DMS53 treated with DMSO at 0.1 percent for 48 hours (cell line): Measurements from ENCODE around the gene PPP2R3A.
"Not testable (repeated sequence)": the region's sequence is repeated elsewhere in the genome, so short reads cannot be mapped to it uniquely, and the experiment has no call there.

Source experiments
- DNase-seq: peaks from one replicate; lab custom pipeline; 2025; ENCODE audit not compliant: unreplicated experiment; lab: John Stamatoyannopoulos, UW

Gene PPP2R3A, protein sequence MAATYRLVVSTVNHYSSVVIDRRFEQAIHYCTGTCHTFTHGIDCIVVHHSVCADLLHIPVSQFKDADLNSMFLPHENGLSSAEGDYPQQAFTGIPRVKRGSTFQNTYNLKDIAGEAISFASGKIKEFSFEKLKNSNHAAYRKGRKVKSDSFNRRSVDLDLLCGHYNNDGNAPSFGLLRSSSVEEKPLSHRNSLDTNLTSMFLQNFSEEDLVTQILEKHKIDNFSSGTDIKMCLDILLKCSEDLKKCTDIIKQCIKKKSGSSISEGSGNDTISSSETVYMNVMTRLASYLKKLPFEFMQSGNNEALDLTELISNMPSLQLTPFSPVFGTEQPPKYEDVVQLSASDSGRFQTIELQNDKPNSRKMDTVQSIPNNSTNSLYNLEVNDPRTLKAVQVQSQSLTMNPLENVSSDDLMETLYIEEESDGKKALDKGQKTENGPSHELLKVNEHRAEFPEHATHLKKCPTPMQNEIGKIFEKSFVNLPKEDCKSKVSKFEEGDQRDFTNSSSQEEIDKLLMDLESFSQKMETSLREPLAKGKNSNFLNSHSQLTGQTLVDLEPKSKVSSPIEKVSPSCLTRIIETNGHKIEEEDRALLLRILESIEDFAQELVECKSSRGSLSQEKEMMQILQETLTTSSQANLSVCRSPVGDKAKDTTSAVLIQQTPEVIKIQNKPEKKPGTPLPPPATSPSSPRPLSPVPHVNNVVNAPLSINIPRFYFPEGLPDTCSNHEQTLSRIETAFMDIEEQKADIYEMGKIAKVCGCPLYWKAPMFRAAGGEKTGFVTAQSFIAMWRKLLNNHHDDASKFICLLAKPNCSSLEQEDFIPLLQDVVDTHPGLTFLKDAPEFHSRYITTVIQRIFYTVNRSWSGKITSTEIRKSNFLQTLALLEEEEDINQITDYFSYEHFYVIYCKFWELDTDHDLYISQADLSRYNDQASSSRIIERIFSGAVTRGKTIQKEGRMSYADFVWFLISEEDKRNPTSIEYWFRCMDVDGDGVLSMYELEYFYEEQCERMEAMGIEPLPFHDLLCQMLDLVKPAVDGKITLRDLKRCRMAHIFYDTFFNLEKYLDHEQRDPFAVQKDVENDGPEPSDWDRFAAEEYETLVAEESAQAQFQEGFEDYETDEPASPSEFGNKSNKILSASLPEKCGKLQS (N-terminal part only)

DNA sequence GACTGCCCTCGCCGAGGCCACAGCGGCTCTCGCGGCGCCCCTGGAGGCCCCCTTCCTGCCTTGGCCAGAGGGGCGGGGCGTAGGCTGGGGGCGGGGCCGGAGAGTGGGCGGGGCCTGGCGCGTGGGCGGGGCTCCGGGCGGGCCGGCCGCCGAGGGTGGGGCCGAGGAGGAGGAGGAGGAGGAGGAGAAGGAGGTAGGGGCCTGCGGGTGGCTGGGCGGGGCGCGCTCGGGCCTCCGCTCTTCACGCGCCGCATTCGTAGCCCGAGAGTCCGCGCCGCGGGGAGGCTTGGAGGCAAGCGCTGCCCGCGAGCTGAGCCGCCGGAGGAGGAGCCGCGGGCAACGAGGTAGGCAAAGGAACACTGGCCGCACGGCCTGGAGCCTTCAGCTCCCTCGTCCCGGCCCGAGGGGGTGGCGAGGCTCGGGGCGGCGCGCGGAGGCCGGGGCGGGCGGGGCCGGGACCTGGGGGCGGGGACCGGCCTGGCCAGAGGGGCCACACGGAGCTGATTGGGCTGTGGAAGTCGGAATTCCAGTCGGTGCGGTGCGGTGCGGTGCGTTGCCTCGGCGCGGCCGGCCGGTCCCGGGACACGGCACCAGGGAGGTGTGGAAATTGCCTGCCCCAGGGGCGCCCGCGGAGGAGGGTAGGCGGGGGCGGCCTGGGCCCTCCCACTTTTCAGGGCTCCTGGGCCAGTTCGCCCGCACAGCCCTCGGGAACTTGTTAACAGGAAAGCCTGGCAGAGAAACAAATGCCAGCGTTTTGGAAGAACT is at the start of gene PPP2R3A:
Gene PPP2R3A (plus strand): TSS at position 223 of the 765 bp plus-strand sequence. CDS start 35,771 bp downstream, outside the sequence.
- DNase-seq = peak; percentile 61

- DNase-seq = no peak
These were observed 49.2 kb upstream of the PPP2R3A start for GRCh38 chr3:135916310-135916709.

GRCh38 chr3:135917076-135917475 is 48.5 kb upstream of the PPP2R3A start:
- DNase-seq = no peak

DNA sequence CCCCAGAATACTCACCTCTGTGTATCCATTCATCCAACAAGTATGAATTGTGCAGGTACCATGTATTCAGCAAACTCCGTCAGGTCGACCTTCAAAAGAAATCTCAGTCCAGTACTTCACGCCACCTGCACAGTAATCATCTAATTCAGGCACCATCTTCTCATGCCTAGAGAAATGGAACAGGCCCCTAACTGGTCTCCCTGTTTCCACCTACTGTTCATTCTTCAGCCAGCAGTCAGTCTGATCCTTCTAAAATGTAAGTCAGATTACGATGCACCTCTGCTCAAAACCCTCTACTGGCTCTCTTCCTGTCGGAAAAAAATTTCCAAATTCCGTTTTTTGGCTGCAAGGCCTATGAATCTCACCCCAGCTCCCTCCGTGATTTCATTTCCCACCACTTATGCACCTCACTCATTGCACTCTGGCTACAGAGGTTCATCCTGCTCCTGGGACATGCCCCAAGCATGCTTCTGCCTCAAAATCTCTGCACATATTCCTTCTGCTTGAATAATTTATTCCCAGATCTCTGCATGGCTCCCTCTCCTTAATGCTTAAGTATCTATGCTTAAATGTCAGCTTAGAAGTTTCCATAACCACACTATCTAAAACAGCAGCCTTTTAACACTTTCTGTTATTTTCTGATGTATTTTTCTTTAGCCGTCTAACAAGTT is 47.5 kb upstream of the PPP2R3A start:
- no peak for DNase-seq

DNA sequence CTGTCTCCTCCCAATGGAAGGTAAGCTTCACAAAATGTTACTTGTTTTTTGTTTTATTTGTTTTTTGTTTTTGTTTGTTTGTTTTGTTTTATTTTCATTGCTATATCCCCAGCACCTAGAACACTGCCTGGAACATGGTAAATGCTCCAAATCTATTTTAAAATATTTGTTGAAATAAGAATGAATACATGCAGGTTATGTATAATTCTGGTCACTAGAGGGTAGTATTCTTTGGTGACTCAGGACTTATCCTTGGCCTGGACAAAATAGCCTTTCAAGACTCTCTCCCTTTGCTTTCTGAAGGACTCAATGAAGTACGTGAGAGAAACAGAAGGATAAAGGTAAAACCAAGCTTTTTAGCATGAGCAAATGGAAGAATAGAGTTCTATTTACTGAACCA is 46.9 kb upstream of the PPP2R3A start:
- DNase-seq = peak; percentile 2

DNA sequence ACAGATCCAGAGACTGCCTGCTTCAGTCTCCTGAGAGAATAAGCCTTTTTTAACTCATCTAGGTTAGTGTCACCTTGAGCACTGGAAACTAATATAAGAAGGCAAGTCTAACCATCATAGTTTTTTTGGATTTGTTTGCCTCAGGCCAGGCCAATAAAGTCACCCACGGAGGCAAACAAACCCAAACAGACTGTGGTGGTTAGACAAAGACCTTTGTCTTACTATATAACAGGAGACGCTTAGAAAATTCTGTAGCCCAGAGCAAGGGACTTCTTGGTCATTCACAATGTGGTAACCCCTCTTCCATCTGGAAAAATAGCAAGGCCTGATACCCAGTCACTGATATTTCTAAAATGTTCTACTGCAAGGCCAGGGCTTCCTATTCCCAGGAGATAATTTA is 45.3 kb upstream of the PPP2R3A start:
- no peak for DNase-seq

DNA sequence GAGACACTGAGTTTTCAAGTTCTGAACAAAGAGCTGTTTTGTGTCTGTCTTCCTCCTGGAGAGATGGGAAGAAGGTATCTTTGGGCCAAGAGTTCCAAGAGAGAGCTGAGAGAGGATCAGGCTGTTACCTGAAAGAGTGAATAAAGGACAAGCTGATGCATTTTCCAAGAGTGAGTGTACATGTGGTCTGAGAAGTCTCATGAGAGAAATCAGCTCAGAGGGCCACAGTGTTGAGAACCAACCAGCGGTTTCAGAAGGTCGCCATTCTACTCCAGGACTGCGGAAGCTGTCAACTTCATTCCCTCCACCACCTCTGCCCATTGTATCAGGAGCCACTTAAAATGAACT is 42.7 kb upstream of the PPP2R3A start:
- no peak for DNase-seq

DNA sequence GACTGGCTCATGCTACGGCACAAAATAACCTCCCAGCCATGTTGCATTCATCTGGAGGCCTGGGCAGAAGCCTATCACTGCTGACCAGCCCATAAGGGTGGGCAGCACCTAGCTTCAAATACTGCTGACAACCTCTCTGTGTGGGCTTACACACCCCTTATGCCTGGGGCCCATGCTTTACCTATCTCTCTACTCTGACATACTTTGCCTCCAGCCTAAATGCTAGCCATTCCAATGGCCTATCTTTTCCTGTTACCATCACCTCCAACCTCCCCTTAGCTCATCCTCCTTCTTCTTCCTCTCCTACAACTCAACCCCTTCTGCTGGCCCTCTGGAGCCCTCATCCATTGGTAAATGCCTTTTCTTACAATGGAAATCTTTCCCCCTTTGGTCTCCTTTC is 41.0 kb upstream of the PPP2R3A start:
- DNase-seq = no peak

DNA sequence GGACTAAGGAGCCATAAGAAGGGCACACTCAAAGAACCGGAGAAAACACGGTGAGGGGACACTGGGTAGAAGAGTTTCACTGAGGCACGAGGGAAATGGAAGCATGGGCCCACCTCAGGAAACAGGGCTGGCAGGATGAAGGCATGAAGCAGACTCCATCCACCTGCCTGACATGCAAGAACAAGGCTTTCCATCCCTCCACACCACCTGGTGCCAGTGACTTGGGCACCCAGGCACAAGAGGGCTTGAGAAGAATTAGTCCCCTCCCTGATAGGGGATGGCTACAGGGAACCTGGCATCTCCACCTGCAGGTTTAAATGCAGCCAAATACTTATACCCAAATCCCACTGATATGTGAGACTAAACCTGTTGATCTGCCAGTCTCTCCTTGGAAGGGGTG is 38.9 kb upstream of the PPP2R3A start:
- no peak for DNase-seq

GRCh38 chr3:135927155-135927554 is 38.4 kb upstream of the PPP2R3A start:
- DNase-seq = no peak

GRCh38 chr3:135929670-135930069 is 35.9 kb upstream of the PPP2R3A start:
- DNase-seq = no peak

GRCh38 chr3:135930255-135930654 is 35.3 kb upstream of the PPP2R3A start:
- no peak for DNase-seq

DNA sequence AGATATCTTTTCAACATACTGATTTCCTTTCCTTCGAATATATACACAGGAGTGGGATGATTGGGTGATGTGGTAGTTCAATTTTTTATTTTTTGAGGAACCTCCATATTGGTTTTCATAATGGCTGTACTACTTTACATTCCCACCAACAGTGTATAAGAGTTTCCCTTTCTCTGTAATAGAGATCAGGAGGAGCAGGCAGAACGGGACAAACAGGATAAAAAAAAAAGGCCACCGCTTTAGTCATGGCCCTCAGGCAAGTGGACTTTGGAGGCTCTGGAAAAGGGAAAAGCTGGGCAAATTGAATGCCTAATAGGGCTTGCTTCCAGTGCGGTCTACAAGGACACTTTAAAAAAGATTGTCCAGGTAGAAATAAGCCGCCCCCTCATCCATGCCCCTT is 30.4 kb upstream of the PPP2R3A start:
- DNase-seq = not testable (repeated sequence)

DNA sequence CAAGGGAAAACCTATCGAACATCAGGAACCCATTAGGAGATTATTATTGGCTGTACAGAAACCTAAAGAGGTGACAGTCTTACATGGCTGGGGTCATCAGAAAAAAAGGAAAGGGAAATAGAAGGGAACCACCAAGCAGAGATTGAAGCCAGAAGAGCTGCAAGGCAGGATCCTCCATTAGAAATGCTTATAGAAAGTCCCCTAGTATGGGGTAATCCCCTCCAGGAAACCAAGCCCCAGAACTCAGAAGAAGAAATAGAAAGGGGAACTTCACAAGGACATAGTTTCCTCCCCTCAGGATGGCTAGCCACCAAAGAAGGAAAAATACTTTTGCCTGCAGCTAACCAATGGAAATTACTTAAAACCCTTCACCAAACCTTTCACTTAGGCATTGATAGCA is 27.8 kb upstream of the PPP2R3A start:
- not testable (repeated sequence) for DNase-seq

- no peak for DNase-seq
These were observed 20.7 kb upstream of the PPP2R3A start for GRCh38 chr3:135944831-135945230.

DNA sequence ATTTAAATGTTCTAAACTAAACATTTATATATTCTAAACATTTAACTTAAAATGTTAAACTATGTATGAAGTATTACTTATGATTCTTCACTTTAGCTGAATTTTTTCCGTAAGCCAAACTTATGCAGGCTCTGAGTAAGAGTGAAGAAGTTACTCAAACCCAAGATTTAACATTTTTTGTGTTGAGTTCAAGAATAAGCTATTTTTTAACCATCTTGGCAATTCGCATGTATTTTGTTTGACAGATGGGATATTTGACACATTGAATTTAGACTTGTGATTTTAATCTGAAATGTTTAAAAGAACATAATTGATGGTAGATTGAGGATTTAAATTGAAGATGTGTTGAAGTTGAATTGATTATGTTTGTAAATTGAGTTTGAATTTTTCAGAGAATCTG is 14.6 kb upstream of the PPP2R3A start:
- no peak for DNase-seq

- no peak for DNase-seq
These were observed 1.2 kb upstream of the PPP2R3A start for GRCh38 chr3:135964160-135964955.

GRCh38 chr3:135965129-135965505 is 411 bp upstream of the PPP2R3A start:
- no peak for DNase-seq

DNA sequence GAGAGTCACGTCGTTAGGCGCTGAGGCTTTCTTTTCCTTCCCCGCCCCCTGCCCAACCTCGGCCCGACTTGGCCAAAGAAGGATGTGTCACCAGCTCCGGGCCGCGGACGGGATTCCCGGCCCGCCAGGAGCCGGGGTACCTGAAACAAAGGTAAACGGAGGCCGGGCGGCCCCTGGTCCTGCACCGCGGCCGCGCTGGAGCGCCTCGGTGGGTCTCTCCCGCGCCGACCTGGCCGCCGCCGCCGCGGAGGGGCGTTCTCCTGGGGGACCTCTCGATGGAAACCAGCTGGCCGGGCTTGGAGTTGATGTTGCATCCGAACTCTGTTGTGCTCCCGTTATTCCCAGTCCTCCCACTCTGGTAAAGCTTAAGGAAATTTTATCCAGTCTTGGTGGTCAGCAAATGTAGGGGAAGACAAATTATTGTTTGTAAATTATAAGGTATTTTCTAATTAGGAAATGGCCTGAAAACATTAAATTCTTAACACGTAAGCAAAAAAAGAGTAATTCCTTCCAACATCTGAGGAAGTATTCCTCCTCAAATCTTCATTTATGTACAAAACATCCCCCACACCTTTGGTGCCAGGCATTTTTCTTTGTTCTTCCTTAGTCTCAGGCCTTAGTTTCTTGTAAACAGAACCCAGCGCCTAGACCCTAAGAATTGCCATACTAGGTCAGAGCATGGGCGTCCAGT is 888 bp downstream of the PPP2R3A start:
- no peak for DNase-seq
